Stimulated activated CD8-positive, alpha-beta memory T cell treated with anti-CD3 and anti-CD28 coated beads, Interleukin-12 subunit alpha, Interleukin-12 subunit beta, amount 100 ng/mL, for 4 hours (primary cell): Measurements from ENCODE around the gene DNASE2B.

Source experiments
- DNase-seq: peaks from one replicate; pipeline ENCODE4 v3.0.0-alpha.2; 2020; ENCODE audit warnings: low read depth

The DNASE2B gene

DNA sequence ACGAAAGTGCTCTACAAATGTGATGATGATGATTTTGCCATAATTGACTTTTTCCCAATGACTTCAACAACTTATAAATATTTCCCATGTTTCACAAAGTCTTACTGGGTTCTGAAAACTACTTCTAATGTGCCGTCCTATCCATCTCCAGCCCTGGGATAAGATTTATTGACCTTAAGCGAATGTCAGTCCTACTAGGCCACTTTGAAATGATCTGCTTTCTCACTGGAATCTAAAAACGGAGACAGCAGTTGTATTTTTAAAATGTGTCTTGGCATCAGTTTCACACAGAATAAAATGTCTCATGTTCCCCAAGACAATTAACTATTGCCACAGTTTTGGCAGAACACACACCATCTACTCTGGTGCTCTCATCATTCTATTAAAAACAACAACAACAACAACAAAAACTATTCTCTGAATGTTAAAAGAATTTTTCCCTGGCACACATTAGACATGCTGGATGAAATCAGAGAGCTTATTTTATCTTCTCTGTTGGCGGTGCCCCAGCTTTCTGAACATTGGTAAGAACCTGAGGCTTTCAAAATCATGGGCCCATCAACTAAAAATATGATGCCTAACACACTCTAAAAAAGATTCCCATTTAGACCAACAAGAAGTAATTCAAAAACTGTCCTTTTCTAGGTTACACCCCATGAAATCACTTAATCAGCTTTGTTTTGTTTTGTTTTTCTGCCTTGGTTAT lies 23.1 kb upstream of the DNASE2B start:
- DNase-seq = no peak

DNA sequence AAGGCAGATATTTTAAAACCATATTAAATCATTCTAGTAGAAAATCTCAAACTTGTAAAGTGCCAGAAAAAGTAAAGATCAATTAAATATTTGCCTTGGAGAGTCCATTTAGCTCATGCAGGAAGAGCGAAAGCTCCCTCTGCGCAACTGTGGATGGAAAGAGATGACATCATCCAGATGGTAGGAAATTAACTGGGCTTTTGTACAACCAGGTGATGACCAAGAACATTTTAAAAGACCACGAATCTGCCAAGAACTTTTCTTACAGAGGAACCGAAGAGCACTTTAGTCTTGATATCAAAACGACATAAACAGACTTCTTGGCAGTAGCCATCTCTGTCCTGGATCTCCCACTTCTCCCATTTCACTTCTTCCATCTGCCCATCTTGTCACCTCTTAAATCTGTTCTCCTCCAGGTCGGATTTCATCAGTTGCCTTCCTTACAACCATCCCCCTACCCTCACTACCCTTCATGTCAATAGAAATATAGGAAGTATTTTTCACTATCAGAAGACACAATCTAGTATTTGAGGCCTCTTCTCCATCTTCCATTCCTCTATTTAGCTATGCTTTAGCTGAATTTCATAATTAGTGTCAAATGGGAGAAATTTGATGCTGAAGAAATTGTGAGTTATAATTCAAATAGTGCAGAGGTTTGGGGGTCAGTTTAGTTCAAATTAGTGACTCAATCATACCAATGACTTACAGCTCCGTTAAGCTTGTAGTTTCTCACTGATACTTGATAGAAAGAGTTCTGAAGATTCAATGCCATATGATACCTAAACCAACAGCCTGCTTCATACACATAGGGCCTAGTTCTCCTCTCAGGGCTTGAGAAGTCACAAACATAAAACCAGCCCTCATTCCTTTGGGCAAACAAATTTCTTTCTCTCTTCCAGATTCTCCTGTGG lies 22.0 kb upstream of the DNASE2B start:
- no peak for DNase-seq

DNA sequence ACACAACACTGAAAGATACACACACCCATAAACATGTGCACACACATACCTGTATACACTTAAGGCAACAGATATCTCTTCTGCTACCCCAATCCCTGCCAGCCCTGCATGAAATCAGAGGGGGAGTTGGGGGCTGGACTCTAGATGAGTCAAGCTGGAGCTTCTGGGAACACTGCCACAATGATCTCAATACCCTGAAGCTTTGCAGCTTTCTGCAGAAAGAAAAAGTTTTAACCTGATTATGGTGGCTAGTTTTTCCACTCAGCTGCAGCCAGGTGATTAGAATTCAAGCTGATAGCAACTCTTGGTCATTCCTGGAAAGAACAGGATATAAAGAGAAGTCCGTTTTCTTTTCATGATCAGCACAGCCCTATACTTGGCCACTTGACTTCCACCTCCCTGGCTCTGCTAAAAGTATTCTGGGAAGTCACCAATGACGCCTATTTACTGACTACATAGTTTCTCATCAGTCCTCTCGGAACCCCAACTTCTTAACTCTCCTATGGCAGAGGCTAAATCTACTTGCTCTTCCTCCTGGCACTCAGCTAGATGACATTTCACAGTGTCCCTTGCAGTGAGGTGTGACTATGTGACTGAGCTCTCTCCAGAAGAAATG lies 20.7 kb upstream of the DNASE2B start:
- DNase-seq = no peak

DNA sequence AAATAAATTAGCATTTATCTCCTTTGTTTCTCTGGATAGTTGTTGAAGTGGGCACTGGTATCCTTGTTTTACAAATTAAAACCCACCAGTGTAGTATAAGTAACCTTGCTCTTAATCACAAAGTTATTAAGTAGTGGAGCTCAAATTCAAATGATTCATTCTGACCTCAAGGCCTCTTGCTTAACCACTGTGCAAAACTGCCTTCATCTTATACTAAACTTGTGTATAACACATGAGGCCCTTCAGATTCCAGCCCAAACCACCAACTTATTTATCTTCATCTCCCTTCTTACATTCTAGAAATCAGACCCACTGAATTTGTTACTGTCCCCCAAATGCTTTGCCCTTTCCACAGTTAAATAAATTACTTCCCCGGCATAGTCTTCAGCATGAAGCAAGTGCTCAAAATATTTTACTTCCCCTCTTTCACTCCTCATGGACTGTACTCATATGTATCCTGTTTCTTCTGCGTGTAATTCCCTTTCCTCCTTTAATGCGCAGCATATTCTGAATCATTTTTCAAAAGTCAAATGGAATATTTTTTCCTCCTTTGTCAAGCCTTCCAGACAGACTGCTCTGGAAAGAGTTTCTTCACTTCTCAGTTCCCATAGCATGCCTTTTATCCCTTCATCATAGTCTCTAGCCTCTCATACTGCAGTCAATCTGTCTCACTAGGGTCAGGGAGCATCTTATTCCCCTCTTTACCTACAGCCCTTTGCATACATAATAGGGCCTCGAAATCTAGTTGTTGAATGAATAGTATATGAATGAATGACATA lies 19.0 kb upstream of the DNASE2B start:
- no peak for DNase-seq

DNA sequence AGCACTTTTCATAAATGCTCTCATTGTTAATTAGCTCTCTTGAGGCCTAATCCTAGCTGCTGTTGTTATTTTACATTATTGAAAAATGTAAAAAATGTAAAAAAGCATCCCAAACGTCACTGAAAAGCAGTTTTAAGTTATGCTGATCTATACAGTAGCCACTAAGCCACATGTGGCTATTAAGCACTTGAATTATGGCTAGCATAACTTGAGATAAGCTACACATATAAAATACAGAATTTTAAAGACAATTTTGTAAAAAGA lies 18.4 kb upstream of the DNASE2B start:
- no peak for DNase-seq

DNA sequence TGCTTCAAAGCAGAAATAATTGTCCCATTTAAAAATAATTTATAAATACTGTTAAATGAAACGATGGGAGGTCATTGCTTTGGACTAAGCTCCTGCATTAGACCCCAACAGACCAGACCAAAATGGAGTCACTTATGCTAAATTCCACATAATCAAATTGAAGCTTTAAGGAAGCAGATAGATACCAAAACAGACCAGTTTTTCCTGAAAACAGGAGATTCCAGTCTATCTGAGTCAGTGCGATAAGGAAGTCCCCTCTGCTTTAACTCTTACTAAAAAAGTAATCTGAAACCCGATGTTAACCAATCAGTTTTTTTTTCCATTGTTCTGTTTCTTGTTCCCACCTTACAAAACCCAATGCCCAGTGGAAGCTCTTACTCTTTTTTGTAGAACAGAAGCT lies 16.2 kb upstream of the DNASE2B start:
- no peak for DNase-seq

DNA sequence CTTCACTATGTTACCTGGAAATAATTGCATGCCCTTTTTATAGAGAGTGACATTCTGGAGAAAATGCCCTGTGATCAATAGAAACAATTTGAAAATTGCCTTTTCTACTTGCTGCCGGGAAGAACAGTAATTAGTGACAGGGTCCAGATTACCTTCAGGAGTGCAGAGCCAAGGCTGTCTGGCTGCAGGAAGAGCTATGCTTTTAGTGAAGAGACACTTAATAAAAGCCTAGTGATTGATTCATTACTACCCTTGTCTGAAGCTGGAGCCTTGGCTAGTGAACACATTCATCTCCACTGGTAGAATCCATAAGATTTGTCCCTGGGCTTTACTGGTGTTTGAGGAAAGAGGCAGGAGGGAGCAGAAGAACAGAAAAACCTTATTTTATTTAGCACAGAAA lies 12.9 kb upstream of the DNASE2B start:
- no peak for DNase-seq

DNA sequence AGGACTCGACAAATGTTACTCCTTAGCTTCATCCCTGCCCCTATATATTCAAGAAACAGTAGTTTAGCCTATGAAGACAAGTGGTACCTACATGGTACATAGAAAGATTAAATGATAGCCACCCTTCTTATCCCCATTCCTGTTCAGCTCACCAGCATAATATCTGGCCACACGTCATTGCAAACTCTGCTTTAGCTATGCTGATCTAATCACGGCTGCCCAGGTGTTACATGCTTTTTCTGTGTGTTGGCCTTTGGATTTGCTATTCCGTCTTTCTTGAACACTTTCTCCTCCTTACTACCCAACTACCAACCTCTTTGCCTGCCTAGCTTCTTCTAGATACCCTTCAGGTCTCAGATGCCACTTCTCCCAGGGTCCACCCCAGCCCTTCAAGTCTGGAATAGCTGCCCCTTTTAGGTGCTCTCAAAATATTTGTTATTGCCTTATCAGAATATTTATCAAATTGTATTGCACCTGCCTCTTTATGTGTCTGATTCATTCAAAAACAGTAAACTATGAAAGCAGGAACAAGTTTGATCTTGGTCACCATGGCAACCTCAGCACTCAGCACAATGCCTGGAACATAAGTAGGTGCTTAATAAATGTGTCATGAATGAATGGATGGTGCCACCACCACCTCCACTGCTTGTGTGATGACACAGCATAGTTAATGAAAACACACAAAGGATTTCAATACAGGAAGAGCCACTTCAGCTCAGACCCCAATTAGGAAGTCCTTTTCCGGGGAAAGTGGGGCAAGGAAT lies 11.4 kb upstream of the DNASE2B start:
- DNase-seq = no peak

DNA sequence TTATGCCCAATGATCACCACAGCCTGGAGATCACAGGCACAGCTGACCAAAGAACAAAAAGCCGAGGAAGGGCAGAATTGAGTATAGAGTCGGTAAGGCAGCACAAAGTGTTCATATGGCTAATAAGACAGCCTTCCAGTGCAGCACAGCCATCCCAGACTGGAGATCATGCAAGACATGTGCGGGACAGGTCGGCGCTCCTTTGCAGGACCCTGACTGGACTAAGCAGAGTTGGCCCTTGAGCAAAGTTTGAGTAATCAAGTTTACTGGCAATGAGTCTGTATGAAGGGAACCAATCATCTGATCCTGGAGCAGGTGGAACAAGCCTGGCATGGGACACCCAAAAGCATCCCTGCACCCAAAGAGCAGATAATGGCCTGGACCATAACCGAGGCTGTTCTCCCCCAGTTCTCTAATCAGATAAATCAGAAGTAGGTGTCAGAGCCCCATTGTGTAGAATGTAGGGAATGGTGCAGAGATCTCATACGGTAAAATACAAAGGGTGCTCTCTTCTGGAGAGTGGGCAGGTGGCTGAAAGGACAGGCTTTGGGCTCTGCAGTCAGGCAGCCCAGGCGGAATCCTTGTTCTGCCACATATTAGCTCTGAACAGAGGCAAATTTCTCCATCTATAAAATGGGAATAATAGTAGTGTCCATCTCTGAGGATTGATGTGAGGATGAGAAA lies 10.7 kb upstream of the DNASE2B start:
- no peak for DNase-seq

DNA sequence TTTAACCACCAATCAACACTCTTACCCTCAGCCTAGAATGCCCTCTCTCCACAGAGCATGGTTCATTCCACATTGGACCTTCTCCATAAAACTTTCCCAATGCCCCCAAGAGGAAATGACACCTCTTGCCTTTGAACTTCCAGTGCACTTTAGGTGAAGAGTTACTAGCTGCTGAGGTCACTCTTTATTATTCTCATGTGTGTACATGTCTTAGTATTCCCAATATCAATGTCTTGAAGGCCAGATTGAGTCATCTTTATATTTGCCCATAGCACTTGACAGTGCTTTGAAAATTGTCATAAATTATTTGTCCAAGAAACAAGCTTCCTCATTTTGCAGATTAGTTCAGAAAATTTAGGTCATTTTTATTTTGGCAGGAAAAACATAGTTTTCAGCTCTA lies 8.1 kb upstream of the DNASE2B start:
- no peak for DNase-seq

DNA sequence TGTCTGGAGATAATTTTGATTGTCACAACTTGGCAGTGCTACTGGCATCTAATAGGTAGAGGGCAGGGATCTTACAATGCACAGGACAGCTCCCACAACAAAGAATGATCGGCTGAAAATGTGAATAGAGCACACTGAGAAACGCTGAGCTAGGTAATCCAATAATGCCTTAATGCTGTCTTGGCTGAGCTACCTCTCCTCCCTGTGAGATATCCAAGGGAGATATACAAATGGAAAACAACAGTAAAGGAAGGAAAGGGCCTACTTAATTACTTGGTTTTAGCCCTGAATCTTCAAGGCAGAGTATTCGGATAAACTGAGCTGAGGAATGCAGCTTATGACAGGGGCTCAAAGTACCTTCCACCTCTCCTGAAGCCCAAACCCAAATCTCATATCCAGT lies 2.9 kb downstream of the DNASE2B start:
- DNase-seq = no peak

DNA sequence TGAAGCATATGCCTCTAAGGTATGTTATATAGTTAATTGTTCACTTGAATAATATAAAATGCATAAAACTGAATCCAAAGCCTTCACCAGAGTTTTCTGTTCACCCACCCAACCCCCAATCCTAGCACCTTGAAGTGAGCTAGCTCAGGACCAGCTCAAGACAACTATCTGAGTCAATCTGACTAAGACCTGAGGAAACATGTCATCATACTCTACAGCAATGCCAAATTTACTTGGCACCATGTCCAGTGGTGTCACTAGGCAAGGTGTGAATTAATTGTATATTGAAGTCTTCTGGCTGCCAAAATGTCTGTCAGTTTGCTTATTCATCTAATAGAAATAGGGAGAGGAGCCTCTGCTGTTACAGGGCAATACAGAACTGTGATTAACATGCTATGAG lies 3.8 kb downstream of the DNASE2B start:
- no peak for DNase-seq

DNA sequence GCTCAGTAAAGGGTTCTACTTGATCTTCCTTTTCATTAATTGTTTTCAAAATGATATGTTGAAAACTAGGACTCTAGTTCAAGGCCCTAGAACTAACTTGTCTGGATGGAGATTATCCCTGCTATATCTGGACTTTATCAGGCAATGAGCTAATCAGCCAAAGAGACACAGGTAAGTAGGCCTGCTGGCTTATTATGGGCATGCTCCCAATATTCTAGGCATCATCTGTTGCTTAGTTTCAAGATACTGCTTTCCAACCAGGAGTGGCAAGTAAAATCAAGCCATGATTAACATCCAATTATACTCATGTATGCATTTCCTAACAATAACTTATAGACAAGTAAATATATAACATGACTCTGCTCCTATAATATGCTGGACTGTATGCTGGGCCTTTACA lies 4.2 kb downstream of the DNASE2B start:
- DNase-seq = no peak

DNA sequence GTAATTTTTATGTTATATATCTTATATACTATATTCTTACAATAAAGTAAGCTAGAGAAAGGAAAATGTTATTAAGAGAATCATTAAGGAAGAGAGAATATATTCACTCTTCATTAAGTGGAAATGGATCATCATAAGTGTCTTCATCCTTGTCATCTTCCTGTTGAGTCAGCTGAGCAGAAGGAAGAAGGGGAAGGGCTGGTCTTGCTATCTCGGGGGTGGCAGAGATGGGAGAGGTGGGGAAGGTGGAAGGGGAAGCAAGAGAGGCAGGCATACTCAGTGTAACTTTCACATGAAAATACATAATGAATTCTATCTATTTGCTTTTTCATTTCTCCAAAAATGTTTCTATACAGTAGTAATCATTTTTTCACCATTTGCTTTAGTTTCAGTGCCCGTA lies 5.1 kb downstream of the DNASE2B start:
- DNase-seq = no peak

DNA sequence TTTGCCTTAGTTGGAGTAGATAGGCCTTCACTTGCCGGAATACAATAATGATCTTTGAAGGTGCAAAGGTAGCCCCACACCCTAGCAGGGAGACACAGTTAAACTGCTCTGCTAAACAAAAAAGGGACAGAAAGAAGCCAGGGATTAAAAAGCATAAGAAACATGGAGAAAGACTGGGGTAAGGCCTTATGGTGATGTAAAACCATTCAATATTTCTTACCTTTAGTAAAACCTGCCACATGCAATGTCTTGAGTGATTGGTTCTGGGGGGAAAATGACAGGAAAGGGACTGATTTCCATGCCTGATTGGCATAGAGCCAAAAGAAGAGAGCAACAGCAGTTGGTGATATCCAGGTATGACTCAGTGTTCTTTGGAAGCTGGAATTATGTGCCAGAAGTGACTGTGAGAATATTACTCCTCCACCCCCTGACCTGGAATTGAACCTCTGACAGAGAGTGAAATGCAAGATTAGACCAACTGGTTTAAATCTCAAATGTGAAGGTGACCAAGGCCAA lies 8.1 kb downstream of the DNASE2B start:
- no peak for DNase-seq

DNA sequence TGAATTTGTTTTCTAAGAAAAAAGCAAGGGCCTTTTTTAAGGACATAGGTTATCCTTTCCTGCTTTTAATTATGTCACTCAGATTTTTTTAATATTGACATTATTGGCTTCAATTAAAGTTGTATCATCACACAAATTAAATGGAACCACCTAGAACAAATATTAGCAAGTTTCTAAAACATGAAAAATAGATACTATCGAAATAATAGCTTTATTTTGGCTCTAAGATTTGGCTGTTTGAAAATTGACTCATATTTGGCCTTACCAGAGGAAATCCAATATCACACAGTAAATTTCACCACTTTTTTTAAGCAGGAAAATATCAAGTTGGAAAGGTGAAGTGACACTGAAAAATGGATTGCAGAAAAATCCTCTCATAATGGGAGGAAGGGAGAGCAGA lies 9.2 kb downstream of the DNASE2B start:
- DNase-seq = no peak

DNA sequence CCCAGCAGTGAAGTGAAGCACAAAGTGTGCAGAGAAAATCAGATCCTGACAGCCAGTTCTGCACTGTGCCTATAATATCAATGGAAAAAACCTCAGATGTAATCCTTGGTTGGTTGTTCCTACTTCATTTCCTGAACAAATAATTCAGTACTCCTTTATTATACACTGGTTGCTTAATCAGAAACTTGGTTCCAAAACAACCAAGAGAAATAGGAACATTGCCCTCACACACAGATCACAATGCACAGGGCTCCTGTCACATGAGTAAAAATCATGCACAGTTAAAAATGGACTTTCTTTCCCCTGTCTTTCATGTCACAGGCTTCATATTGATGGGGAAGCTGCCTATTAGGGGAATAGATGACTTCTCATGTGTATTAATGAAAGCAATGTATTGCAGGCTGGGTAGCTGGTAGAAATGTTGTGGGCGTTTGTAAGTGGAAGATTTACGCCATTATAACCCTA lies 9.7 kb downstream of the DNASE2B start:
- DNase-seq = no peak

DNA sequence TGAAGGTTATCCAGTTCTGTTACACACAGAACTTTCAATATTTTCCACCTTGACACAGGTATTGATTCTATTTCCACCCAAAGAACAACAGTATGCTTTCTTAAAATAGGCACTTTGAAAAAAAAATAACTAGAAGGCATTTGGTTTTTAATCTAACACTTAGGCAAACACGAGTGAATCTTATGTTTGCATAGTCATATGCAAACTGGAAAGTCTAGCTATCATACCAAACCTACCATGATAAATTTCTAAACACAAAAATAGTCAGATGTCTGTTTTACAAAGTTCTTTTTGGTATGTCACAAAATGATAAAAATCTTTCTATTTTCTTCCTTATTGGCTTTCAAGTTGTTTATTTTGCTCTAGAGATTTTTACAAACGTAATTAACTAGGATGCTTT lies 11.6 kb downstream of the DNASE2B start:
- DNase-seq = no peak

DNA sequence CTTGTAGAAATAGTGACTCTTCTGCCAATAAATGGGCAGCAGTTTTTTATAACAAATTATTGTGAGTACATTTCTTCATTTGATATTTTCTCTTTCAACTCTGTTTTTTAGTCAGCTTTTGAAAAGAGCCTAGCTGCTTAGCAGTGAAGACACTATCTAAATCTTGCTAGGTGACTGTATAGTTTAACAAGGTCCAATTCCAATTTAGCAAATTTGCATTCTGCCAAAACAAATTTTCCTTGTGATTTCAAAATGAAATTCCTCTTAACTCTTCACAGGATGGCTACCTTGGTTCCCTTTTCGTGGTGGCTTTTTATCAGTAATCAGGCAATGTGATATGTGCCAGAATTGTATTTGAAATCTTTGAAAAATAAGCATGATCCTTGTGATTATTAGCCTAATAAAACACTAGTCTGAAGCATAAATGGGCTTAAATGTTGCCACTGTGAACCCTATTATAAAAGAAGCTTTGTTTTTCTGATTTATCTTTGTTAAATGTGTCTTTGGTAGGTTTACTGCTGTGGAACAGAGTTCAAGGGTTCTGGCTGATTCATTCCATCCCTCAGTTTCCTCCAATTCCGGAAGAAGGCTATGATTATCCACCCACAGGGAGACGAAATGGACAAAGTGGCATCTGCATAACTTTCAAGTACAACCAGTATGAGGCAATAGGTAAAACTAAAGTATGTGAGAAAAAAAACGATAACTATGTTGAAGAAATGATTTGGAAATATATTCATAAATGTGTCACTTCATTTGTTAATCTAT lies 12.2 kb downstream of the DNASE2B start:
- DNase-seq = no peak

DNA sequence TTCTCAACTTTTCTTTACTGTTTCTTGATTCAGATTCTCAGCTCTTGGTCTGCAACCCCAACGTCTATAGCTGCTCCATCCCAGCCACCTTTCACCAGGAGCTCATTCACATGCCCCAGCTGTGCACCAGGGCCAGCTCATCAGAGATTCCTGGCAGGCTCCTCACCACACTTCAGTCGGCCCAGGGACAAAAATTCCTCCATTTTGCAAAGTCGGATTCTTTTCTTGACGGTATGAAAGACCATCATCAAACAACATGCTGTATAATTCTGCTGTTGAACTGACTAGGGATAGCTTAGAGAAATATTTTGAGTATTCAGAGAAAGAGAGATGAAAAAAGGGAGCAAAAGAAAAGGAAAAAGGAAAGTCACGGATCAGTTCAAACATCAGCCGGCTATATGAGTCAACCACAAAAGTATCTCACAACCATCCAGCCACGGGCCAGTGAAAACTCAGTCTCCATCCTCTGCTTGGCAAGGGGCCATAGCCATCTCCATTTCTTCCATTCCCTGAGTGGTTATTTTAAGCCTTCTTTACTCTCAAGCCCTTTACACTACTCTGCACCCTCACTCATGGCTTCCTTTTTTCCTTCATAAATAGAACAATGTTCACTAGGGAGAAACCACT lies 14.1 kb downstream of the DNASE2B start:
- no peak for DNase-seq
